DND-41 (cell line): ENCODE results near the gene MRPL24.

ENCODE experiments used
- ATAC-seq: fragments of 200-7000 bp; cut with Tn5 transposase; 3 replicates; pipeline ENCODE4 v1.9.1; 2021; ENCODE audit warnings: low read depth; ENCODE audit not compliant: insufficient read depth
- DNase-seq: peaks from one replicate; pipeline ENCODE4 v3.0.0-alpha.2; 2020
- H2AFZ ChIP-seq: 2 replicates; pipeline ENCODE4 v1.6.0; 2012; ENCODE audit warnings: low read depth, low read length
- H3K27ac ChIP-seq: 2 replicates; pipeline ENCODE4 v1.5.1; 2012; ENCODE audit warnings: low read length, inconsistent platforms
- H3K27me3 ChIP-seq: fragments of 200-600 bp; sonication (generic); 2 replicates; pipeline ENCODE4 v1.6.0; 2012; ENCODE audit warnings: low read length, mild to moderate bottlenecking, inconsistent platforms; ENCODE audit not compliant: insufficient read depth, poor library complexity
- H3K36me3 ChIP-seq: 2 replicates; pipeline ENCODE4 v1.5.1; 2012; ENCODE audit warnings: low read length, inconsistent platforms; ENCODE audit not compliant: insufficient read depth
- H3K4me1 ChIP-seq: 2 replicates; pipeline ENCODE4 v1.5.1; 2012; ENCODE audit warnings: mild to moderate bottlenecking, low read length; ENCODE audit not compliant: insufficient read depth
- H3K4me2 ChIP-seq: 2 replicates; pipeline ENCODE4 v1.6.0; 2012; ENCODE audit warnings: mild to moderate bottlenecking, moderate library complexity, low read length, inconsistent platforms; ENCODE audit not compliant: insufficient read depth
- H3K4me3 ChIP-seq, 2 experiments: fragments of 200-600 bp in 1 of 2; shearing (Covaris generic) in 1 of 2; 2 replicates each; pipeline ENCODE4 v1.5.1; 2012 to 2016; ENCODE audit warnings: inconsistent platforms in 2 of 2, low read length in 2 of 2, mild to moderate bottlenecking in 2 of 2, low read depth in 1 of 2, moderate library complexity in 1 of 2
- H3K79me2 ChIP-seq: 2 replicates; pipeline ENCODE4 v1.6.0; 2012; ENCODE audit warnings: low read length, inconsistent platforms; ENCODE audit not compliant: insufficient read depth
- H3K9ac ChIP-seq: 2 replicates; pipeline ENCODE4 v1.6.0; 2012; ENCODE audit warnings: low read depth, mild to moderate bottlenecking, inconsistent platforms, low read length, moderate library complexity
- H3K9me3 ChIP-seq: 2 replicates; pipeline ENCODE4 v1.5.1; 2012; ENCODE audit warnings: low read length, moderate library complexity, mild to moderate bottlenecking, inconsistent platforms; ENCODE audit not compliant: insufficient read depth, severe bottlenecking
- H4K20me1 ChIP-seq: 2 replicates; pipeline ENCODE4 v1.6.0; 2012; ENCODE audit warnings: low read length; ENCODE audit not compliant: insufficient read depth
- EZH2 ChIP-seq: IDR thresholded peaks from 3 replicates; pipeline ENCODE4 v1.6.1; 2012; ENCODE audit warnings: borderline replicate concordance, low read depth, mild to moderate bottlenecking, moderate library complexity, low read length, inconsistent platforms; ENCODE audit not compliant: severe bottlenecking
- TF ChIP-seq, protein P1 (sequence below): IDR thresholded peaks from 2 replicates; pipeline ENCODE4 v1.5.1; 2012; ENCODE audit warnings: borderline replicate concordance, low read length, moderate library complexity, mild to moderate bottlenecking; ENCODE audit not compliant: poor library complexity, severe bottlenecking; ENCODE audit errors: extremely low read depth

The MRPL24 gene

DNA sequence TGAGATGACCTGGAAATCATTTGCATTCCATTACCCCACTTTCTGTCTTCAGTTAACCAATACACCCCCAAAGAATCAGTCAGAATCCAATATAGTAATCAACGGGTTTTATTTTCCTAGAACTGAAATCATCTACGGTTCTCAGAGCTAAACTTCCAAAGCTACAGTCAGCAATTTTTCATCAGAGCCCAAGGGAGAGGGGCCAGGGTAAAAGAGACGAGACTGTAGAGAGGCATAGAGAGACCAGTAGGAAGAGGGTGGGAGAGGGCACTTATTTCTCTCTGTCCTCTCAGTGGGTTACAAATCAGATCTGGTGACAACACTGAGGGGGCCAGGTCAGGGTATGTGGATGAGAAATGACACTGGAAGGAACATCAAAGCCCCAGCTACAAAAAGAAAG is 1.1 kb upstream of the MRPL24 start:
- Histone ChIP-seq H3K4me3 (peak overlapping the region in 1 of 2 experiments; percentile 48; a peak in 2 of 4 replicates), H3K36me3 (peaks cover 68% of the 10 kb centered on the region), H3K9ac (no peak overlapping the region), H3K27ac (peak overlapping the region; percentile 79), H2AFZ (no peak overlapping the region), H3K4me1 (peaks cover 47% of the 10 kb centered on the region), H3K9me3 (no peaks in the 10 kb centered on the region), H3K79me2 (peaks cover 53% of the 10 kb centered on the region), H3K27me3 (no peaks in the 10 kb centered on the region), H4K20me1 (peaks cover 24% of the 10 kb centered on the region), H3K4me2 (peak overlapping the region; percentile 57)
- DNase-seq (no peak), ATAC-seq (no peak)
- TF ChIP-seq EZH2: no peak
- TF ChIP-seq, protein P1, sequence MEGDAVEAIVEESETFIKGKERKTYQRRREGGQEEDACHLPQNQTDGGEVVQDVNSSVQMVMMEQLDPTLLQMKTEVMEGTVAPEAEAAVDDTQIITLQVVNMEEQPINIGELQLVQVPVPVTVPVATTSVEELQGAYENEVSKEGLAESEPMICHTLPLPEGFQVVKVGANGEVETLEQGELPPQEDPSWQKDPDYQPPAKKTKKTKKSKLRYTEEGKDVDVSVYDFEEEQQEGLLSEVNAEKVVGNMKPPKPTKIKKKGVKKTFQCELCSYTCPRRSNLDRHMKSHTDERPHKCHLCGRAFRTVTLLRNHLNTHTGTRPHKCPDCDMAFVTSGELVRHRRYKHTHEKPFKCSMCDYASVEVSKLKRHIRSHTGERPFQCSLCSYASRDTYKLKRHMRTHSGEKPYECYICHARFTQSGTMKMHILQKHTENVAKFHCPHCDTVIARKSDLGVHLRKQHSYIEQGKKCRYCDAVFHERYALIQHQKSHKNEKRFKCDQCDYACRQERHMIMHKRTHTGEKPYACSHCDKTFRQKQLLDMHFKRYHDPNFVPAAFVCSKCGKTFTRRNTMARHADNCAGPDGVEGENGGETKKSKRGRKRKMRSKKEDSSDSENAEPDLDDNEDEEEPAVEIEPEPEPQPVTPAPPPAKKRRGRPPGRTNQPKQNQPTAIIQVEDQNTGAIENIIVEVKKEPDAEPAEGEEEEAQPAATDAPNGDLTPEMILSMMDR: no peak

DNA sequence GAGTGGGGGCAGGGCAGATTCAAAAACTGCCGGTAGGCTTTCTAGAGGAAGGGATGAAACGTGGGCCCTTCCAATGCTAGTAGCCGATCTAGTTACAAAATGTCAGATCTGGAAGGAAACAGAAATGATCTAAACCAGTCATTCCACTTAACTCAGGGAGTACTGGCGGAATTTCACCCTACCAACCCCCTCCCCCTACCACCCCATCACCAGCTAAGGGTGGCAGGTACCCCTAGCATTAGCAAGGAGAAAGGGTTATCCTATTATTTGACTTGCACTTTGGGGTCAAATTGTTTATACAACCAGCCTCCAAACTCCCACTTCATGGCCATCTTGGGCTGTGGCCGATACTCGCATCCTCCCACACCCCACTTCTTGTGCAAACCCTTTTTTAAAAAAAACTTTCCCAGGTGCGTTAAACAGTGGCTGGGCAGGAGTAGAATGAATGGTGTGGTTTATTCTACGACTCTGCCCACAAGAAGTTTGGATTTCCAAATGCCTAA is 644 bp upstream of the MRPL24 start:
- DNase-seq: no peak
- Histone ChIP-seq H3K79me2 (peaks cover 48% of the 10 kb centered on the region), H3K4me2 (peak overlapping the region; percentile 57), H3K4me3 (peak overlapping the region; percentile 6 to 48; a peak in 3 of 4 replicates), H3K27ac (peak overlapping the region; percentile 79), H3K36me3 (peaks cover 73% of the 10 kb centered on the region), H3K9me3 (no peaks in the 10 kb centered on the region), H4K20me1 (peaks cover 19% of the 10 kb centered on the region), H3K27me3 (no peaks in the 10 kb centered on the region), H3K9ac (peak overlapping the region; percentile 47), H2AFZ (peak overlapping the region; percentile 37), H3K4me1 (peaks cover 43% of the 10 kb centered on the region)
- TF ChIP-seq EZH2: no peak
- TF ChIP-seq, protein P1: no peak
- no peak for ATAC-seq

DNA sequence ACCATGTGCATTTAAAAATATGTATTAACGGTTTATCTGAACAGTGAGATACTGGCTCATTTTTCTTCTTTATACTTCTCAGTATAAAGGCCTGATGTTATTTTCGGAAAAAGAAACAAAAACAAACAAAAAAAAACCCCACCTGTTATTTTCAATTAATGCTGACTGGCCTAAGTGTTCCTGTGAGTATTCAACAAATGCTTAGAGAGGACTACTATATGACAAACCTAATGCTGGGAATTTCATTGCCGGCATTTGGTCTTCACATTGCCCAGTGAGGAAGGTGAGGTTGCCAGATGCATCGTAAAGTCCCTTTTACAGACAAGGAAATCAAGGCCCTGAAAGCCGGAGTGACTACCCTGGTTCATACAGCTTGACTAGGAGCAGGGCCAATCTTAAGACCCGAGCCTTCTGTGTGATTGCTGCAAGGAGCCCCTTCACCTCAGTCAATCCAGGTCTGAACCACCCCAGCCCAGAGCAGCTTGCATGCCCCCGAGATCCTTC is 599 bp downstream of the MRPL24 start:
- Histone ChIP-seq H3K4me3 (peak overlapping the region; percentile 70 to 72), H3K9ac (peak overlapping the region; percentile 66), H3K36me3 (peaks cover 69% of the 10 kb centered on the region), H3K27ac (peak overlapping the region; percentile 73), H3K4me2 (peak overlapping the region; percentile 72), H2AFZ (peak overlapping the region; percentile 75), H4K20me1 (peaks cover 7% of the 10 kb centered on the region; the same call in 1 of the 2 replicates), H3K27me3 (no peaks in the 10 kb centered on the region), H3K9me3 (no peaks in the 10 kb centered on the region), H3K79me2 (peaks cover 36% of the 10 kb centered on the region), H3K4me1 (peaks cover 32% of the 10 kb centered on the region)
- TF ChIP-seq, protein P1: no peak
- no peak for TF ChIP-seq EZH2
- ATAC-seq: peak; percentile 9; the same call in 2 of the 3 replicates
- no peak for DNase-seq
